Fibroblast of lung (primary cell): ENCODE data around the gene C2CD4C. TPM values are rescaled to one million over a fixed set of nuclear protein-coding genes. Genes with fewer than 3 reads are reported as not detected.

Experiments
- DNase-seq, 2 donors: peaks; one replicate each; pipeline versions ENCODE4 v3.0.0 to v3.0.0-alpha.2; 2010; ENCODE audit warnings: low read depth in 2 of 2
- H2AFZ ChIP-seq: 2 replicates; pipeline ENCODE4 v1.5.1; 2012; ENCODE audit warnings: low read length, control low read depth, inconsistent platforms
- H3K27ac ChIP-seq: 2 replicates; pipeline ENCODE4 v1.5.1; 2011; ENCODE audit warnings: low read length, control low read depth; ENCODE audit not compliant: insufficient read depth
- H3K27me3 ChIP-seq: 2 replicates; pipeline ENCODE4 v1.5.1; 2011; ENCODE audit warnings: mild to moderate bottlenecking, low read length; ENCODE audit not compliant: control insufficient read depth, insufficient read depth
- H3K36me3 ChIP-seq: 2 replicates; pipeline ENCODE4 v1.5.1; 2011; ENCODE audit warnings: low read length; ENCODE audit not compliant: control insufficient read depth, insufficient read depth
- H3K4me1 ChIP-seq: 2 replicates; pipeline ENCODE4 v1.5.1; 2011; ENCODE audit warnings: low read length; ENCODE audit not compliant: control insufficient read depth, insufficient read depth; ENCODE audit errors: extremely low read depth
- H3K4me2 ChIP-seq: 2 replicates; pipeline ENCODE4 v1.5.1; 2011; ENCODE audit warnings: low read length, control low read depth; ENCODE audit not compliant: insufficient read depth; ENCODE audit errors: extremely low read depth
- H3K4me3 ChIP-seq, 4 experiments: fragments of 200-600 bp in 1 of 4; sonication (generic) in 1 of 4; replicated peaks in 1 of 4; 2 replicates each; pipeline ENCODE4 v1.5.1; 2011 to 2016; ENCODE audit warnings: low read length in 4 of 4, low read depth in 3 of 4, mild to moderate bottlenecking in 3 of 4, control low read depth in 2 of 4, inconsistent platforms in 1 of 4, mixed read lengths in 1 of 4; ENCODE audit not compliant: insufficient read depth in 1 of 4; ENCODE audit errors: control extremely low read depth in 1 of 4
- H3K79me2 ChIP-seq: 2 replicates; pipeline ENCODE4 v1.5.1; 2012; ENCODE audit warnings: mild to moderate bottlenecking, low read length, inconsistent platforms; ENCODE audit not compliant: control insufficient read depth, insufficient read depth
- H3K9ac ChIP-seq: 2 replicates; pipeline ENCODE4 v1.5.1; 2011; ENCODE audit warnings: mild to moderate bottlenecking, low read length, control low read depth; ENCODE audit not compliant: insufficient read depth
- H3K9me3 ChIP-seq: 2 replicates; pipeline ENCODE4 v1.5.1; 2012; ENCODE audit warnings: low read depth, low read length; ENCODE audit not compliant: control insufficient read depth, insufficient read depth
- H4K20me1 ChIP-seq: 2 replicates; pipeline ENCODE4 v1.5.1; 2011; ENCODE audit warnings: low read length; ENCODE audit not compliant: control insufficient read depth, insufficient read depth; ENCODE audit errors: extremely low read depth
- EZH2 ChIP-seq: IDR thresholded peaks from 2 replicates; pipeline ENCODE4 v1.5.1; 2012; ENCODE audit warnings: low read length, control low read depth, mild to moderate bottlenecking; ENCODE audit errors: missing control alignments
- polyA plus RNA-seq, 2 donors: library from polyadenylated mRNA; depleted of rRNA in 1 of 2; stranded (reverse) in 1 of 2; unstranded in 1 of 2; fragments of >200 nt; gene quantifications; 2 replicates each; pipeline ENCODE4 v1.2.1, GENCODE V29; 2011 to 2012; ENCODE audit warnings: missing spikeins in 1 of 2
- total RNA-seq: library from RNA; depleted of rRNA; stranded (reverse); fragments of >200 nt; gene quantifications from 2 replicates; pipeline ENCODE4 v1.2.1, GENCODE V29; 2014
- TF ChIP-seq, protein P1 (sequence below), 2 donors: IDR thresholded peaks in 1 of 2; conservative IDR thresholded peaks in 1 of 2; 1 replicate in 1 of 2; 2 replicates in 1 of 2; pipeline ENCODE4 v1.5.1; 2011 to 2012; ENCODE audit warnings: low read length in 2 of 2, control low read depth in 1 of 2, inconsistent platforms in 1 of 2, low read depth in 1 of 2, mild to moderate bottlenecking in 1 of 2

The C2CD4C gene
- total and polyA plus RNA-seq, 2 donors (not counting 1 experiment from before 2014, with no cell fraction given): 0.17 TPM; not detected in 1

DNA sequence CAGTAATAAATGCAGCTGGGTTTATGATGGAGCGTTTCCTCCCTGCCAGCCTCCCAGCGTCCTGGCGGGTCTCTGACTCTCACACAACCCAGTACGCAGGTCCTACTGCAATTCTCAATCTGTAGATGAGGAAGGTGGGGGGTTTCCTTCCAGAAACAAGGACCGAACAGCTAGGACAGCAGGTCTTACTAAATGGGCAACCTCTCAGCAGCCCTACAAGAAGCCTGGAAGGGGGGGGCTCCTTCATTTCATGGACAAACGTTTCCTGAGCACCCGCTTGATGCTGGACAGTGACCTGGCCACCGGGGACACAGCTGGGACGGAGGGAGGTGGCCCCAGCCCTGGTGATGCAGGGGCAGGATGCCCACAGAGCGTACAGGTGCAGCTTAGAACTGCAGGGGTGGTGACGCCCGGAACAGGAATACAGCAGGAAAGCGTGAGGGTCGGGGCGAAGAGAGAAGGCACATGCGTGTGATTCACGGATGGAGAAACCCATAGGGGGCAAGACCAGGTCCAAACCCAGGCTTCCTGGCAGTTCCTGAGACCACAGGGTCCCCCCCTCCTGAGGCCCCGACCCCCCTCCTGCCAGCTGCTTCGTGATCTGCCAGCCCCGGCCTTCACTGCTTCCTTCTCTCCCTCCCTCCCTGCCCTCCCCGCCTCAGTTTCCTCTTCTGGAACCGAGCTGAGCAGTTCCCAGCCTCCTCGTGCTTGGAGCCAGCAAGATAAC is 732 bp upstream of the C2CD4C start:
- no peak overlapping the region for H3K9ac ChIP-seq
- H3K27me3 ChIP-seq: peaks cover 13% of the 10 kb centered on the region
- no peaks in the 10 kb centered on the region for H3K79me2 ChIP-seq
- DNase-seq: no peak
- H3K36me3 ChIP-seq: no peaks in the 10 kb centered on the region
- no peak overlapping the region for H3K27ac ChIP-seq
- H3K4me1 ChIP-seq: no peaks in the 10 kb centered on the region
- H3K9me3 ChIP-seq: no peaks in the 10 kb centered on the region
- H3K4me2 ChIP-seq: peak overlapping the region; percentile 35
- no peak overlapping the region for H2AFZ ChIP-seq
- H3K4me3 ChIP-seq: peak overlapping the region in 1 of 4 experiments; percentile 7
- TF ChIP-seq, protein P1, sequence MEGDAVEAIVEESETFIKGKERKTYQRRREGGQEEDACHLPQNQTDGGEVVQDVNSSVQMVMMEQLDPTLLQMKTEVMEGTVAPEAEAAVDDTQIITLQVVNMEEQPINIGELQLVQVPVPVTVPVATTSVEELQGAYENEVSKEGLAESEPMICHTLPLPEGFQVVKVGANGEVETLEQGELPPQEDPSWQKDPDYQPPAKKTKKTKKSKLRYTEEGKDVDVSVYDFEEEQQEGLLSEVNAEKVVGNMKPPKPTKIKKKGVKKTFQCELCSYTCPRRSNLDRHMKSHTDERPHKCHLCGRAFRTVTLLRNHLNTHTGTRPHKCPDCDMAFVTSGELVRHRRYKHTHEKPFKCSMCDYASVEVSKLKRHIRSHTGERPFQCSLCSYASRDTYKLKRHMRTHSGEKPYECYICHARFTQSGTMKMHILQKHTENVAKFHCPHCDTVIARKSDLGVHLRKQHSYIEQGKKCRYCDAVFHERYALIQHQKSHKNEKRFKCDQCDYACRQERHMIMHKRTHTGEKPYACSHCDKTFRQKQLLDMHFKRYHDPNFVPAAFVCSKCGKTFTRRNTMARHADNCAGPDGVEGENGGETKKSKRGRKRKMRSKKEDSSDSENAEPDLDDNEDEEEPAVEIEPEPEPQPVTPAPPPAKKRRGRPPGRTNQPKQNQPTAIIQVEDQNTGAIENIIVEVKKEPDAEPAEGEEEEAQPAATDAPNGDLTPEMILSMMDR (conservative IDR thresholded peaks at IDR 0.05 in 1 of 2, IDR thresholded peaks at IDR 0.05 in 1 of 2; ENCODE audit: low read depth in 1 of 2, low read length in 2 of 2): no peak
- peak; percentile 95 for TF ChIP-seq EZH2
- no peaks in the 10 kb centered on the region for H4K20me1 ChIP-seq

DNA sequence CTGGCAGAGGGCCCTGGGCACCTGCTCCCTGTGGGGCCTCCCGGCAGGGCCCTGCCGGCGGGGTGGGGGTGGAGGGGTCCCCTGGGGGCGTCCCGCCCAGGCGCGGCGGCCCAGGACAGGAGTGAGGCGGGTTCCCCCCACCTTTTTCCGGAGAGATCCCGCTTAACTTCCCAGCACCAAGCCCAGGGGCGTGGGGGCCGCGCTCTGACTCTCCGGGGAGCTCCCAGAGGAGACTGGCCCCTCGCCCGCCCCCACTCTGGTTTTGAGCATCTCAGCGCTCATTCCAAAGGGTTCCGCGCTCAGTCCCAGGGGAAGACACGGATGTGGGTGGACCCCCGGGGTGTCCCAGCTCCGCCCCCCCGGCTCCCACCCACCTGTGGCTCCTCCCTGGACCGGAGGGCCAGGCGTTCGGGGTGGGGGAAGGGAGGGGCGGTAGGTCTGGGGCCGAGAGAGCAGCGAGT is 476 bp downstream of the C2CD4C start:
- H3K27ac ChIP-seq: no peak overlapping the region
- H3K9ac ChIP-seq: no peak overlapping the region
- TF ChIP-seq EZH2: no peak
- TF ChIP-seq, protein P1 (conservative IDR thresholded peaks at IDR 0.05 in 1 of 2, IDR thresholded peaks at IDR 0.05 in 1 of 2; ENCODE audit: low read depth in 1 of 2, low read length in 2 of 2): no peak
- no peaks in the 10 kb centered on the region for H4K20me1 ChIP-seq
- H3K4me1 ChIP-seq: no peaks in the 10 kb centered on the region
- no peaks in the 10 kb centered on the region for H3K79me2 ChIP-seq
- no peaks in the 10 kb centered on the region for H3K9me3 ChIP-seq
- H3K4me3 ChIP-seq: peak overlapping the region in 1 of 4 experiments; percentile 25
- H3K27me3 ChIP-seq: peaks cover 13% of the 10 kb centered on the region
- H3K4me2 ChIP-seq: no peak overlapping the region
- no peak for DNase-seq
- no peak overlapping the region for H2AFZ ChIP-seq
- no peaks in the 10 kb centered on the region for H3K36me3 ChIP-seq

DNA sequence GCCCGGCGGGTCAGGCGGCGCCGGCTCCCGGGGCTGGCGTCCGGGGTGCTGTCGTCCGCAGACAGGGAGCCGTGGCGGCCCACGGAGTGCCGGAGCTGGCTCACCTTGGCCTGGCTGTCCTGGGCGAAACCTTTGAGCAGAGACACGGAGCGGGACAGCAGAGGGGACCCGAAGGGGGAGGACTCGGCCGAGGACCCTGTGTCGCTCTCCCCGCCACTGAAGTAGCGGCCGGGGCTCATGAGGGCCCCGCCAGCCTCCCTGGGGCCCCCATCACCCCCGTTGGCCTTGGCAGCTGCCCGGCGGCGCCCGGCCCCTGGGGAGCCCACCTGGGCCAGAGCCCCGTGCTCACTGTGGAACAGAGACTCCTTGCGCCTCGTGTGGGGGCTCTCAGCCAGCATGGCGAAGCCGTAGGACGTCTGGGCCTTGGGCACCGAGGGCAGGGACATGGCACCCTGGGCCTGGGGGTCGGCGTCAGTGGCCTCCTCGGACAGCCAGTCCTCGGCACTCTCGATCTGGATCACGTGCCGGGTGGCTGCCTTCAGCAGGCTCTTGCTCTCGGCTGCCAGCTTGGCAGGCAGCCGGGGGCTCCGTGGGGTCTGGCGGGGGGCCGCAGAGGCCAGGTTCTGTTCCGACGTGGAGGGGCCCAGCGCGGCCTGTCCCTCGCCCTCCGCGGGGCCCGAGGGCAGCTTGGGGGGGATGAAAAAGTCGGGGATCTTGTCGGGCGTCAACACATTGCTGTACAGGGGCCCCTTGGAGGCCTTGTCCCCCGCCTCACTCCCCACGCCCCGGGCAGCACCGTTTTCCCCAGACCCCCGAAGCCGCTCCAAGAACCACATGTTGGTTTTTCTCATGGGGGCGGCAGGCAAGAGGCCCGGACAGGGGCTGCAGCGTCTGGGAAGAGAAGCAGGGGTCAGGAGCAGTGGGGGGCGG is 1.2 kb downstream of the C2CD4C start:
- H3K27ac ChIP-seq: no peak overlapping the region
- no peak overlapping the region for H3K4me2 ChIP-seq
- H3K9ac ChIP-seq: no peak overlapping the region
- no peak overlapping the region for H3K4me3 ChIP-seq
- TF ChIP-seq, protein P1 (conservative IDR thresholded peaks at IDR 0.05 in 1 of 2, IDR thresholded peaks at IDR 0.05 in 1 of 2; ENCODE audit: low read depth in 1 of 2, low read length in 2 of 2): no peak
- no peak for TF ChIP-seq EZH2
- no peaks in the 10 kb centered on the region for H3K4me1 ChIP-seq
- H2AFZ ChIP-seq: no peak overlapping the region
- no peaks in the 10 kb centered on the region for H3K79me2 ChIP-seq
- no peaks in the 10 kb centered on the region for H3K36me3 ChIP-seq
- H3K27me3 ChIP-seq: peaks cover 13% of the 10 kb centered on the region
- no peak for DNase-seq
- H4K20me1 ChIP-seq: no peaks in the 10 kb centered on the region
- no peaks in the 10 kb centered on the region for H3K9me3 ChIP-seq
